Inflammatory macrophage treated with lipopolysaccharide for 4 hours (primary cell): ENCODE measurements around the gene EFNA1.

Source experiments
- DNase-seq: peaks from one replicate; pipeline ENCODE4 v3.0.0-alpha.2; 2020

The EFNA1 gene

GRCh38 chr1:155127105-155127966 is at the start of gene EFNA1:
TSS of gene EFNA1 (plus strand) at chr1:155127876. CDS start at chr1:155127978, 102 bp downstream.
- no peak for DNase-seq

- DNase-seq = peak; percentile 58
These were observed 49.0 kb upstream of the EFNA1 start, which contains the start of gene EFNA3 for GRCh38 chr1:155078469-155079209. TSS of gene EFNA3 (plus strand) at chr1:155078837. CDS start at chr1:155078942, 105 bp downstream.

GRCh38 chr1:155079210-155079486 is 48.5 kb upstream of the EFNA1 start:
- DNase-seq = no peak

- DNase-seq = no peak
These were observed 48.0 kb upstream of the EFNA1 start for GRCh38 chr1:155079487-155080311.

GRCh38 chr1:155080312-155081228 is 47.1 kb upstream of the EFNA1 start:
- no peak for DNase-seq

GRCh38 chr1:155081472-155082300 is 46.0 kb upstream of the EFNA1 start:
- DNase-seq = no peak

GRCh38 chr1:155082301-155083051 is 45.2 kb upstream of the EFNA1 start:
- no peak for DNase-seq

- DNase-seq = no peak
These were observed 44.6 kb upstream of the EFNA1 start for GRCh38 chr1:155083052-155083541.

GRCh38 chr1:155083865-155084721 is 43.6 kb upstream of the EFNA1 start:
- DNase-seq = peak; percentile 42

GRCh38 chr1:155084722-155085503 is 42.8 kb upstream of the EFNA1 start:
- peak; percentile 90 for DNase-seq

- peak; percentile 61 for DNase-seq
These were observed 42.1 kb upstream of the EFNA1 start for GRCh38 chr1:155085504-155086127.

GRCh38 chr1:155086128-155086741 is 41.4 kb upstream of the EFNA1 start:
- DNase-seq = peak; percentile 39

GRCh38 chr1:155086856-155087535 is 40.7 kb upstream of the EFNA1 start:
- DNase-seq = no peak

- DNase-seq = peak; percentile 53
These were observed 36.3 kb upstream of the EFNA1 start for GRCh38 chr1:155091071-155092051.

- DNase-seq = no peak
These were observed 35.5 kb upstream of the EFNA1 start for GRCh38 chr1:155092131-155092530.
